Posterior vena cava (tissue), 2 donors: ENCODE data around the gene HS6ST3. TPM values are rescaled to one million over a fixed set of nuclear protein-coding genes. Genes with fewer than 3 reads are reported as not detected.
A peak's percentile ranks its signal among the peaks of the same experiment; 100 is the strongest.
"Not testable (repeated sequence)": the region's sequence is repeated elsewhere in the genome, so short reads cannot be mapped to it uniquely, and the experiment has no call there.

Source experiments
- DNase-seq: peaks from one replicate; pipeline ENCODE4 v3.0.0-alpha.2; 2020; ENCODE audit warnings: low spot score
- intact Hi-C, 2 donors: fragments of 100-400 bp; cut with DNase I; formaldehyde crosslinking; loops; one replicate each; pipeline versions ENCODE4 v1.14.1 to v1.14.2; 2022 to 2023
- long read RNA-seq, 2 donors: library from polyadenylated mRNA; unstranded; transcript quantifications; one replicate each; pipeline ENCODE4 v2.0.0, GENCODE V29; 2020 to 2021
- total RNA-seq, 2 donors: library from RNA; stranded (reverse); fragmentation: NEBNext Ultra II Directional; extraction: Animal tissue kit (Norgen Biotek cat#: 25700); gene quantifications; one replicate each; pipeline ENCODE4 v1.2.1, GENCODE V29; 2021
- donor health status: DM: yes; HTN: yes; CAD: no.
- donor health status: DM: yes; HTN: yes; CAD: no.

The HS6ST3 gene
- total RNA-seq, result 1 to 10 TPM; 2.6 to 5.0 TPM
- long read RNA-seq, donor 1, partial matches to known transcripts, result 0 of 1 reads
- long read RNA-seq, donor 1, other reads (novel, unspliced or antisense), result 1 of 1 reads
- long read RNA-seq, donor 2, full-length matches to known transcripts, result 4 of 7 reads
- long read RNA-seq, donor 2, partial matches to known transcripts, result 0 of 7 reads
- long read RNA-seq, donor 2, other reads (novel, unspliced or antisense), result 3 of 7 reads

- DNase-seq, result no peak
- intact Hi-C loops, result no loop called here
Measured at GRCh38 chr13:96089749-96090239, at the start of gene HS6ST3. Gene HS6ST3, plus strand, starts transcription at chr13:96090107.

- DNase-seq, result no peak
- intact Hi-C loops, result no loop called here
Measured at GRCh38 chr13:96041326-96042110, 48.4 kb upstream of the HS6ST3 start.

GRCh38 chr13:96044238-96044637 is 45.7 kb upstream of the HS6ST3 start:
- no peak for DNase-seq
- intact Hi-C loops, result no loop called here

GRCh38 chr13:96046449-96047126 is 43.3 kb upstream of the HS6ST3 start:
- DNase-seq, intact Hi-C loops: not testable (repeated sequence)

GRCh38 chr13:96050955-96051354 is 39.0 kb upstream of the HS6ST3 start:
- intact Hi-C loops, result not testable (repeated sequence)

GRCh38 chr13:96051491-96051890 is 38.4 kb upstream of the HS6ST3 start:
- intact Hi-C loops, result not testable (repeated sequence)

More at GRCh38 chr13:96050955-96051354, 39.0 kb upstream of the HS6ST3 start:
- not testable (repeated sequence) for DNase-seq

GRCh38 chr13:96051946-96052345 is 38.0 kb upstream of the HS6ST3 start:
- DNase-seq, intact Hi-C loops: not testable (repeated sequence)

More at GRCh38 chr13:96051491-96051890, 38.4 kb upstream of the HS6ST3 start:
- DNase-seq, result not testable (repeated sequence)

GRCh38 chr13:96052656-96053002 is 37.3 kb upstream of the HS6ST3 start:
- DNase-seq, result no peak
- intact Hi-C loops, result no loop called here

- intact Hi-C loops, result no loop called here
- peak; percentile 99 for DNase-seq
Measured at GRCh38 chr13:96053003-96053703, 36.8 kb upstream of the HS6ST3 start, which contains the start of gene UGGT2. Gene UGGT2, minus strand, starts transcription at chr13:96053401. Its CDS starts 89 bp downstream, at chr13:96053312.

- intact Hi-C loops, result no loop called here
- DNase-seq, result no peak
Measured at GRCh38 chr13:96065849-96066248, 24.1 kb upstream of the HS6ST3 start.

GRCh38 chr13:96068729-96069128 is 21.2 kb upstream of the HS6ST3 start:
- no peak for DNase-seq
- intact Hi-C loops, result no loop called here

- intact Hi-C loops, result no loop called here
- DNase-seq, result no peak
Measured at GRCh38 chr13:96071504-96071903, 18.4 kb upstream of the HS6ST3 start.

GRCh38 chr13:96072392-96072791 is 17.5 kb upstream of the HS6ST3 start:
- intact Hi-C loops, result no loop called here
- no peak for DNase-seq

GRCh38 chr13:96075953-96076543 is 13.9 kb upstream of the HS6ST3 start:
- DNase-seq, result no peak
- intact Hi-C loops, result no loop called here

- intact Hi-C loops, result no loop called here
- DNase-seq, result no peak
Measured at GRCh38 chr13:96080676-96081075, 9.2 kb upstream of the HS6ST3 start.

GRCh38 chr13:96081888-96082287 is 8.0 kb upstream of the HS6ST3 start:
- DNase-seq, result no peak
- intact Hi-C loops, result no loop called here

- no peak for DNase-seq
- intact Hi-C loops, result no loop called here
Measured at GRCh38 chr13:96082640-96083039, 7.3 kb upstream of the HS6ST3 start.

- DNase-seq, result no peak
- intact Hi-C loops, result no loop called here
Measured at GRCh38 chr13:96086736-96087135, 3.2 kb upstream of the HS6ST3 start.

GRCh38 chr13:96089139-96089538 is 768 bp upstream of the HS6ST3 start:
- intact Hi-C loops, result no loop called here
- DNase-seq, result no peak
